C4-2B (cell line): ENCODE measurements around the gene SDHAF2.

ENCODE experiments used
- H3K27ac ChIP-seq: fragments of 450-650 bp; 2 replicates; pipeline ENCODE4 v1.5.1; 2017
- CTCF ChIP-seq: fragments of 450-650 bp; conservative IDR thresholded peaks from 2 replicates; pipeline ENCODE4 v1.5.1; 2017; ENCODE audit warnings: mild to moderate bottlenecking
- ZFX ChIP-seq: fragments of 450-650 bp; IDR thresholded peaks from 2 replicates; pipeline ENCODE4 v1.6.1; 2017

SDHAF2 gene

GRCh38 chr11:61425367-61426131 lies 4.4 kb upstream of the SDHAF2 start:
- TF ChIP-seq ZFX (no peak), CTCF (no peak)
- H3K27ac ChIP-seq = peak overlapping the region; percentile 79; the same call in 1 of the 2 replicates

DNA sequence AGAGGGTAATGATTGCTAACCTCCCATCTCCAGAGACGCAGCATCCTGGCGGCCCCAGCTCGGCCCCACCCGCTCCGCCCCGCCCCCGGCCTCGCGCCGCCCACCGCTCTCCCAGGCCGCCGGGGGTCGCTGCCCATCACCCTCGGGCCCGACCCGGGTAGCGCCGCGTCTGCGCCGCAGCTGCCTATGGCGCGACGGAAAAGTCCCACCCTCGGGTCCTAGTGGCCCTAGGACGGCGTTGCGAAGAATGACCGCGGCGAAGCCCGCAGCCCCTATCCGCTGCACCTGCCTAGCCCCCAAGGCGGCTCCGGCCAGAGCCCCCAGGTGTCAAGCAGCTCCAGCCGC lies 606 bp upstream of the SDHAF2 start:
- H3K27ac ChIP-seq = peak overlapping the region; percentile 97
- no peak for TF ChIP-seq ZFX
- peak; percentile 35 for TF ChIP-seq CTCF

- H3K27ac ChIP-seq = peak overlapping the region; percentile 36
Observed at GRCh38 chr11:61430839-61431238, 915 bp downstream of the SDHAF2 start.

DNA sequence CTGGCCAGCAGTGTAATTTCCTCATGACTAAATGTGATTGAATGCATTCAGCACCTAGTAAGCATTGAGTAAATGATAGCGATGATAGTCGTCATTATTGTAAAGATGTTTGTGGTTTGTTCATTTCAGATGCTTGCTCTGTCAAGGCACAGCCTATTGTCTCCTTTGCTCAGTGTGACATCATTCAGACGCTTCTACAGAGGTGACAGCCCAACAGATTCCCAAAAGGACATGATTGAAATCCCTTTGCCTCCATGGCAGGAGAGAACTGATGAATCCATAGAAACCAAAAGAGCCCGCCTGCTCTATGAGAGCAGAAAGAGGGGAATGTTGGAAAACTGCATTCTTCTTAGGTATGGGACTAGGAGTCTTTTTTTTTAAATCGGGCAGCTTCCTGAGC lies 7.6 kb downstream of the SDHAF2 start:
- no peak for TF ChIP-seq ZFX
- TF ChIP-seq CTCF = no peak
- no peak overlapping the region for H3K27ac ChIP-seq

- H3K27ac ChIP-seq = no peak overlapping the region
- TF ChIP-seq ZFX (no peak), CTCF (no peak)
Observed at GRCh38 chr11:61439615-61440014, 9.7 kb downstream of the SDHAF2 start.

DNA sequence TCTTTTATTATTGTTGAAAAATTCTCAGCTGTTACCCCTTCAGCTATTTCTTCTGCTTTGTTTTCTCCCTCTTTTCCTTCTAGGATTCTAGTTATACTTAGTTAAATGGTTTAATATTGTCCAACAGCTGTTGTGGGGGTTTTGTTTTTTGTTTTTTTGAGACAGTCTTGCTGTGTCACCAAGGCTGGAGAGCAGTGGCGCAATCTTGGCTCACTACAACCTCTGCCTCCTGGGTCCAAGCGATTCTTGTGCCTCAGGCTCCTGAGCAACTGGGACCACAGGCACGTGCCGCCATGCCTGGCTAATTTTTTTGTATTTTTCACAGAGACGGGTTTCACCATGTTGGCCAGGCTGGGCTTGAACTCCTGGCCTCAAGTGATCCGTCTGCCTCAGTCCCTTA lies 12.7 kb downstream of the SDHAF2 start:
- TF ChIP-seq CTCF = no peak
- no peak for TF ChIP-seq ZFX

GRCh38 chr11:61445516-61445915 lies 15.6 kb downstream of the SDHAF2 start:
- TF ChIP-seq ZFX = no peak
- TF ChIP-seq CTCF = no peak
- peak overlapping the region; percentile 19 for H3K27ac ChIP-seq

More for the DNA sequence above, 12.7 kb downstream of the SDHAF2 start:
- H3K27ac ChIP-seq = no peak overlapping the region

- TF ChIP-seq CTCF (peak; percentile 96), ZFX (no peak)
- peak overlapping the region; percentile 19 for H3K27ac ChIP-seq
Observed at GRCh38 chr11:61446211-61446651, 16.3 kb downstream of the SDHAF2 start.
